Thyroid gland (tissue), 4 donors: ENCODE measurements around the gene PCED1A. TPM values are rescaled to one million over a fixed set of nuclear protein-coding genes. Genes with fewer than 3 reads are reported as not detected.
A peak's percentile ranks its signal among the peaks of the same experiment; 100 is the strongest.
"Not testable (repeated sequence)": the region's sequence is repeated elsewhere in the genome, so short reads cannot be mapped to it uniquely, and the experiment has no call there.

Experiments
- DNase-seq, 2 donors: peaks; one replicate each; pipeline ENCODE4 v3.0.0-alpha.2; 2019
- H3K27ac ChIP-seq, 3 donors: fragments of 200-600 bp; sonication (generic); 1 replicate in 2 of 3; 2 replicates in 1 of 3; pipeline ENCODE4 v1.5.1; 2016 to 2019; ENCODE audit warnings: mild to moderate bottlenecking in 1 of 3, moderate library complexity in 1 of 3
- H3K27me3 ChIP-seq: fragments of 200-600 bp; sonication (generic); one replicate; pipeline ENCODE4 v1.5.1; 2019
- H3K36me3 ChIP-seq, 2 donors: fragments of 200-600 bp; sonication (generic); one replicate each; pipeline ENCODE4 v1.5.1; 2016 to 2019
- H3K4me1 ChIP-seq, 2 donors: fragments of 200-600 bp; sonication (generic); one replicate each; pipeline ENCODE4 v1.5.1; 2017 to 2019
- H3K4me3 ChIP-seq, 3 donors: fragments of 200-600 bp; sonication (generic); replicated peaks in 1 of 3; 1 replicate in 2 of 3; 2 replicates in 1 of 3; pipeline ENCODE4 v1.5.1; 2016; ENCODE audit warnings: mild to moderate bottlenecking in 1 of 3
- H3K9me3 ChIP-seq: fragments of 200-600 bp; sonication (generic); one replicate; pipeline ENCODE4 v1.5.1; 2017
- POLR2A ChIP-seq, 2 donors: fragments of 450-650 bp; IDR thresholded peaks; one replicate each; pipeline ENCODE4 v1.6.1; 2017; ENCODE audit warnings: antibody characterized with exemption in 2 of 2, mild to moderate bottlenecking in 2 of 2, moderate library complexity in 1 of 2
- WGBS, 2 donors: methylation state at CpG; one replicate each; pipeline ENCODE4 v1.1.5; 2017; 5-methylcytosine and 5-hydroxymethylcytosine counted together
- intact Hi-C: fragments of 100-400 bp; cut with DNase I; formaldehyde crosslinking; loops from one replicate; pipeline ENCODE4 v1.15.1; 2023
- total RNA-seq, 4 donors: library from RNA; depleted of rRNA; stranded (reverse); fragments of >200 nt; gene quantifications; one replicate each; pipeline ENCODE4 v1.2.3, GENCODE V29; 2016
- TF ChIP-seq, protein P1 (sequence below), 6 experiments: fragments of 200-600 bp in 3 of 6; fragments of 450-650 bp in 3 of 6; sonication (generic) in 3 of 6; IDR thresholded peaks; one replicate each; pipeline ENCODE4 v1.5.1; 2016 to 2019; ENCODE audit warnings: antibody characterized with exemption in 6 of 6, mild to moderate bottlenecking in 2 of 6, inconsistent platforms in 1 of 6, moderate library complexity in 1 of 6

The PCED1A gene
- total RNA-seq, 4 donors from 2014 or later: 38.0 to 95.9 (median 63.4) TPM

DNA sequence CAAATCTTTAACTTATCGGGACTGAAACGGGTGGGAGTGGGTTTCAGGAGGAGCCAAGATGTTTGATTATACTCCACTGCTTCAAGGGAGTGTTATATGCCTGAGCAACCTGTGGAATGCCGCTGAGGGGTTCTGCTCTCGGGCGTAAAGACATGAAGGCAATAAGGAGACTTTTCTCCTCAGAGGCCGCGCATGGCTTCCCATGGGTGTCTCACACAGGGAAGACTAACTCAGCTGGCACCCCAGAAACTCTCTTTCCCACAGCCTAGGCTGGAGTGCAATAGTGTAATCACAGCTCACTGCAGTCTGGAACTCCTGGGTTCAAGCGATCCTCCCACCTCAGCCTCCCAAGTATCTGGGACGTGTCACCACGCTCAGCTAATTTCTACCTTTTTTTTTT is 30.8 kb downstream of the PCED1A start:
- intact Hi-C loops: no loop called here
- H3K27me3 ChIP-seq: no peaks in the 10 kb centered on the region

DNA sequence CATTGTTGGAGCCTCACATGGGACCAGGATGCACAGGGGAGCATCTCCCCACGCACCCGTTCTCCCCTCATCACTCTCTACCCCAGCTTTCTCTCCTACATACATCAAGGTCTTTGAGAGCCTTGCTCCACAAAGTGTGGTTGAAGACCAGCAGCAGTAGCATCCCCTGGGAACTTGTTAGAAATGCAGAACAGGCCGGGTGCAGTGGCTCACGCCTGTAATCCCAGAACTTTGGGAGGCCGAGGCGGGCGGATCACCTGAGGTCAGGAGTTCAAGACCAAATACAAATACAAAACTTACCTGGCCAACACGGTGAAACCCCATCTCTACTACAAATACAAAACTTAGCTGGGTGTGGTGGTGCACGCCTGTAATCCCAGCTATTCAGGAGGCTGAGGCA is 32.5 kb downstream of the PCED1A start:
- H3K4me3 ChIP-seq, H3K4me1 ChIP-seq, H3K9me3 ChIP-seq, H3K36me3 ChIP-seq, H3K27me3 ChIP-seq, DNase-seq, H3K27ac ChIP-seq, intact Hi-C loops: not testable (repeated sequence)
- 80 to 83% methylated on average over 9 of the region's 9 CpGs for WGBS, 2 donors

More for the DNA sequence above, 30.8 kb downstream of the PCED1A start:
- Histone ChIP-seq H3K9me3 (no peaks in the 10 kb centered on the region), H3K27ac (no peak overlapping the region), H3K4me1 (peaks cover 0 to 9% of the 10 kb centered on the region in 2 donors), H3K4me3 (no peak overlapping the region), H3K36me3 (no peaks in the 10 kb centered on the region)
- TF ChIP-seq, protein P1, sequence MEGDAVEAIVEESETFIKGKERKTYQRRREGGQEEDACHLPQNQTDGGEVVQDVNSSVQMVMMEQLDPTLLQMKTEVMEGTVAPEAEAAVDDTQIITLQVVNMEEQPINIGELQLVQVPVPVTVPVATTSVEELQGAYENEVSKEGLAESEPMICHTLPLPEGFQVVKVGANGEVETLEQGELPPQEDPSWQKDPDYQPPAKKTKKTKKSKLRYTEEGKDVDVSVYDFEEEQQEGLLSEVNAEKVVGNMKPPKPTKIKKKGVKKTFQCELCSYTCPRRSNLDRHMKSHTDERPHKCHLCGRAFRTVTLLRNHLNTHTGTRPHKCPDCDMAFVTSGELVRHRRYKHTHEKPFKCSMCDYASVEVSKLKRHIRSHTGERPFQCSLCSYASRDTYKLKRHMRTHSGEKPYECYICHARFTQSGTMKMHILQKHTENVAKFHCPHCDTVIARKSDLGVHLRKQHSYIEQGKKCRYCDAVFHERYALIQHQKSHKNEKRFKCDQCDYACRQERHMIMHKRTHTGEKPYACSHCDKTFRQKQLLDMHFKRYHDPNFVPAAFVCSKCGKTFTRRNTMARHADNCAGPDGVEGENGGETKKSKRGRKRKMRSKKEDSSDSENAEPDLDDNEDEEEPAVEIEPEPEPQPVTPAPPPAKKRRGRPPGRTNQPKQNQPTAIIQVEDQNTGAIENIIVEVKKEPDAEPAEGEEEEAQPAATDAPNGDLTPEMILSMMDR (IDR thresholded peaks at IDR 0.05): no peak
- no peak for TF ChIP-seq POLR2A (IDR thresholded peaks at IDR 0.05)
- DNase-seq: peak; percentile 67 to 70
- WGBS, 2 donors: 56 to 61% methylated on average over 10 of the region's 10 CpGs

DNA sequence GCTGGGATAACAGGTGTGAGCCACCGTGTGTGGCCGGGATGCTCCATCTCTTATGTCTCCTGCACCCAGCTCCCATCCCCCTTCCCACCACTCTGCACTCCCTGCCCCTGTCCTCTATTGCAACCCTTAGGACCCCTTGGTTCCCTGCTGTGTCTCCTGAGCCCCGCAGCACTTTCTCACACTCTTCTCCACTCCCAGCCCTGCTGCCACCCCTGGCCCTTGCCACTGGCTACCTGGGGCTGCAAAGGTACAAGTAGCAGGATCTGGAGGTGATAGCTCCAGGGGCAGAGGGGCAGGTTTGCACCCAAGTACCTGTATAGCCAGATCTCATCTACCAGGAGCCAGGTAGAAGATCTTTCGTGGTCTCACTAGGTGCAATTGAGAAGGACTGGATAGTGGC is 33.4 kb downstream of the PCED1A start:
- TF ChIP-seq, protein P1 (IDR thresholded peaks at IDR 0.05): no peak
- TF ChIP-seq POLR2A (IDR thresholded peaks at IDR 0.05): no peak
- H3K4me1 ChIP-seq: peaks cover 0 to 9% of the 10 kb centered on the region in 2 donors
- no peak overlapping the region for H3K27ac ChIP-seq
- H3K36me3 ChIP-seq: no peaks in the 10 kb centered on the region
- H3K4me3 ChIP-seq: no peak overlapping the region
- H3K9me3 ChIP-seq: no peaks in the 10 kb centered on the region
- DNase-seq: no peak
- H3K27me3 ChIP-seq: no peaks in the 10 kb centered on the region
- intact Hi-C loops: no loop called here
- WGBS, 2 donors: 82% methylated on average over 4 of the region's 4 CpGs

GRCh38 chr20:2806351-2806701 is 34.1 kb downstream of the PCED1A start:
- no peak for TF ChIP-seq POLR2A (IDR thresholded peaks at IDR 0.05)
- TF ChIP-seq, protein P1 (IDR thresholded peaks at IDR 0.05): no peak
- intact Hi-C loops: no loop called here
- no peaks in the 10 kb centered on the region for H3K27me3 ChIP-seq
- no peaks in the 10 kb centered on the region for H3K36me3 ChIP-seq
- H3K4me3 ChIP-seq: no peak overlapping the region
- no peak for DNase-seq
- 59 to 62% methylated on average over 4 of the region's 4 CpGs for WGBS, 2 donors
- no peak overlapping the region for H3K27ac ChIP-seq
- H3K9me3 ChIP-seq: no peaks in the 10 kb centered on the region
- H3K4me1 ChIP-seq: peaks cover 0 to 9% of the 10 kb centered on the region in 2 donors

GRCh38 chr20:2805689-2806350 is 34.6 kb downstream of the PCED1A start:
- no peak for DNase-seq
- peaks cover 5 to 9% of the 10 kb centered on the region in 2 donors for H3K4me1 ChIP-seq
- intact Hi-C loops: no loop called here
- no peak overlapping the region for H3K4me3 ChIP-seq
- no peaks in the 10 kb centered on the region for H3K36me3 ChIP-seq
- 33 to 41% methylated on average over 14 to 15 of the region's 22 CpGs for WGBS, 2 donors
- H3K9me3 ChIP-seq: no peaks in the 10 kb centered on the region
- H3K27ac ChIP-seq: no peak overlapping the region
- TF ChIP-seq POLR2A (IDR thresholded peaks at IDR 0.05): no peak
- TF ChIP-seq, protein P1 (IDR thresholded peaks at IDR 0.05): no peak
- no peaks in the 10 kb centered on the region for H3K27me3 ChIP-seq
